Keratinocyte (primary cell): ENCODE measurements around the gene BCAS3.

Source experiments
- CTCF ChIP-seq, 3 experiments: IDR thresholded peaks in 1 of 3; conservative IDR thresholded peaks in 1 of 3; optimal IDR thresholded peaks in 1 of 3; 2 replicates in 2 of 3; 3 replicates in 1 of 3; pipeline versions ENCODE3 to v1.5.1; 2011; ENCODE audit warnings: low read length in 3 of 3, mild to moderate bottlenecking in 3 of 3, moderate library complexity in 2 of 3, control low read depth in 1 of 3, inconsistent platforms in 1 of 3; ENCODE audit not compliant: insufficient read depth in 2 of 3; ENCODE audit errors: extremely low read depth in 1 of 3
- EZH2 ChIP-seq: IDR thresholded peaks from one replicate; pipeline ENCODE4 v1.6.1; 2012; ENCODE audit warnings: inconsistent platforms, mild to moderate bottlenecking, low read length, moderate library complexity

GRCh38 chr17:61299517-61300513 is 622.2 kb downstream of the BCAS3 start:
- TF ChIP-seq CTCF (optimal IDR thresholded peaks at IDR 0.05 in 1 of 3, IDR thresholded peaks at IDR 0.05 in 1 of 3, conservative IDR thresholded peaks at IDR 0.05 in 1 of 3; ENCODE audit: extremely low read depth in 1 of 3, insufficient read depth in 2 of 3, low read length in 3 of 3) = no peak
- no peak for TF ChIP-seq EZH2
